HL-60/S4 treated with retinoic acid at 250 ng/mL for 4 days and 3 days (cell line): Measurements from ENCODE around the gene TMEM200C.

Source experiments
- in situ Hi-C: fragments of 300-500 bp; cut with MboI; formaldehyde crosslinking; loops from 2 replicates; pipeline ENCODE4 v1.7.0; 2022; ENCODE audit warnings: low sequenced_read_pairs

TMEM200C gene

GRCh38 chr18:5895299-5895875 lies at the start of gene TMEM200C:
Gene TMEM200C (minus strand): TSS chr18:5895522. CDS start chr18:5892063, 3,459 bp downstream.
- in situ Hi-C loops, result no loop called here

- in situ Hi-C loops, result no loop called here
Measured at GRCh38 chr18:5944448-5944847, 49.1 kb upstream of the TMEM200C start.

DNA sequence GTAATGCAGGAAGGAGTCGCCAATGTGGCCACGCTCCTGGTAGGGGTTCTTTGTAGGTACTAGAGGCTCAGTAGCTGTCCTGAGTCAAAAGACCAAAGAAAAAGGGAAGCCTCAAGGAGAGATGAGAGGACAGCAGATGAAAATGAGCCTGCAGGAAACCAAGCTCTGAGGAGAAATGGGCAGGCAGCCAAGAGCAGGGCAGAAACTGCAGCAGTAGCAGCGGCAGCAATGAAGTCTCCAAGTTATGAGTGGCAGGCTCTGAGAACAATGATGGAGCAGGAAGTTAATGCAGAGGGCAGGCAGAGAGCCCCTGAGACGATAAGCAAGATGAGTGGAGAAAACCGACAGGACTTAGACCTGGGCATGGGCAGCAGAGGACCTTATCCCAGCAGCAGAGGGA lies 48.2 kb upstream of the TMEM200C start:
- in situ Hi-C loops, result no loop called here

- in situ Hi-C loops, result no loop called here
Measured at GRCh38 chr18:5942591-5942990, 47.3 kb upstream of the TMEM200C start.

GRCh38 chr18:5941890-5942289 lies 46.6 kb upstream of the TMEM200C start:
- in situ Hi-C loops, result no loop called here

DNA sequence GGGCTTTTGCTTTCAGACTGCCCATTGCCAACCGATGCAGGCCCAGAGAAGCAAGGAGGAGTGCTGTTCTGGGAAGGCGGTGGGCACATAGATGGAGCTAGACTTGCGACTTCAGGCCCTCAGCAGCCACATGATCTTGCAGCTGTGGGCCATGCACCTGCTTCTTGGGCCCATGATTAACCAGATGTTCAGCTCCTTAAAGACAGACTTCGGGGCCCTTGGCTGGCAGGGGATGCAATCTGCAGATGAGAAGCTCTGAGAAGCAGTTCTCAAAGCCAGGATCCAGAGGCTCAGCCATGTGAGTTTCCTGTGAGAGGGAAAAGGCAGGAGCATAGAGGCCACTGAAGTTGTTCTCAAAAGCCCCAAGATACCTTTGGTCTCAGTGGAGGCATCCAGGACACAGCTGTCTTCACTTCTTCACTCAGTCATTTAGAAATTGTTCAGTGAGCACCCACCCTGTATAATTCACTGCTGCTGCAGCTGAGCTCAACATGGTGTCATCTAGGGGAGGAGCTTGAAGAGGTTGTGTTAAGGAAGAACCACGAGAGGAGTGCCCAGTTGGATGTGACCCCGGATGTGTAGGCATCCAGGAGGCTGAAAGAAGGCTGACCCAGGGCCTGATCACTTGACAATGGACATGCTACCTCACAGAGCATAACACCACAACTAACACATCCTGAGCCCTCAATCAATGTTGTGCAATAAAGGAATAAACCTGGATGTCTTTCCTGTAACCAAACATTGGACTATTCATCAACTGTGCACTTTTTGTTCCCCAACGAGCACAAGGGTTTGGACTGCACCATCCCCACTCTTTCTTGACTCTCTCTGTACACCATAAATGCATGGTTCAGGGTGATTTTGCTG lies 44.7 kb upstream of the TMEM200C start:
- in situ Hi-C loops, result no loop called here

DNA sequence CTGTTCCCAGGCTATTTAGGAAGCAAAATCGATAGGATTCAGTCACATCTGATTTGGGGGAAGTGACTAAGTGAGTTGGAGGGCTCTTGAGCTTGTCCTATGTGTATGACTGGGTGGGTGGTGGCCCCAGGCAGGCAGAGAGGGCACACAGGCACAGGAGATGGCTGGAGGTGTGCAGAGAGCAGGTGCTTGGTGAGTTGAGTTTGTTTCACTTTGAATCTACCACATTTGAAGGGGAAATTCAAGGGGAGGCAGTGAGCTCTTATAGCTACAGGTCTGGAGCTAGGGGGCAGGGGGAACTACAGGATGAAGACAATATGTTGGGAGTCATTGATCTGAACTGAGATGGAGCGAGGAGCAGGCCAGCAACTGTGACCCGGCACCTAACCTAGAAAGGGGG lies 42.5 kb upstream of the TMEM200C start:
- in situ Hi-C loops, result no loop called here

GRCh38 chr18:5937121-5937520 lies 41.8 kb upstream of the TMEM200C start:
- in situ Hi-C loops, result no loop called here

DNA sequence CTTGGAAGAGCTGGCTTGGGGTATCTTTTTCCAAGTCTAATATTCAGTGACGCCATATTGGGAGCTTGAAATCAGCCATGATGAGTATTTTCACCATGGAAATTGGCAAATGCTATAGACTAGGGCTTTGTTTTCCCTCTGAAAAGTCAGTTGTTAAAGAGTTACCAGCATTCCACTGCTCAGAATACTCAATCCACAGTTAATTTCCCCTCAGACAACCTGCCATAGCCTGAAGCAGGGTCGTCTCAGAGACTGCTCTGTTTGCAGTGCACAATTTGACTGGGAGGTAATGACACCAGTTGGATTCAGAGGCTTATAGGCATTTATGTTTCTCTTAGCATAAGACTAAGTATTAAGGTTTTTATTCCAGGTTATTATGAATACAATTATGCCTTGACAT lies 35.5 kb upstream of the TMEM200C start:
- in situ Hi-C loops, result no loop called here

DNA sequence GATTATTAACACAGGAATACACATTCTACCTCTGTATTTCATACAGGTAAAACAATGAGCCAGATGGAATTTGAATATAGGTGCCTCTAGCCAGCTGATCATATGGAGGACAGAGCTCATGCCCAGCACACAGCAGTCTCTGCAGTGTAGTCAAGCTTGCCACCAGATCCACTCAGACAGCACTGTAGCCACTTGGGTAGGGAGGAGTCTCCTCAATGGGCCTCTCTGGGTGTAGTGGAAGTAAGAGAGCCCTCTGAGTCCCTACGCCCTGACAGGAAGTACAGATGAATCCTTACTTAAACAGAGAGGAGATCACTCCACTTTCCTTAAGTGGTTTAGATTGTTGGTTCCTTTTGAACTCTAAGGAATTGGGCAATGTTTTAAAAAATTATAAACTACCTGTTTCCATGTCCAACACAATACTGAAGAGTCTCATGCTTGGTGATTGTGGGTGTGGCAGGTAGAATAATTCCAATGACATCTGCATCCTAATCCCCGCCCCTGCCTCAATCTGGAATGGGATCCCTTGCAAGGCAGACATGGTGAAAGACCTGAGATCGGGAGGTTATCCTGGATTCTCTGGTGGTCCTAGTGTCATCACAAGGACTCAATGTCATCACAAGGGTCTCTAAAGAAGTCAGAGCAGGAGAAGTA lies 23.0 kb upstream of the TMEM200C start:
- in situ Hi-C loops, result no loop called here

- in situ Hi-C loops, result no loop called here
Measured at GRCh38 chr18:5914951-5915350, 19.6 kb upstream of the TMEM200C start.

GRCh38 chr18:5914016-5914415 lies 18.7 kb upstream of the TMEM200C start:
- in situ Hi-C loops, result no loop called here

- in situ Hi-C loops, result no loop called here
Measured at GRCh38 chr18:5912566-5912965, 17.2 kb upstream of the TMEM200C start.

- in situ Hi-C loops, result no loop called here
Measured at GRCh38 chr18:5909125-5909524, 13.8 kb upstream of the TMEM200C start.

DNA sequence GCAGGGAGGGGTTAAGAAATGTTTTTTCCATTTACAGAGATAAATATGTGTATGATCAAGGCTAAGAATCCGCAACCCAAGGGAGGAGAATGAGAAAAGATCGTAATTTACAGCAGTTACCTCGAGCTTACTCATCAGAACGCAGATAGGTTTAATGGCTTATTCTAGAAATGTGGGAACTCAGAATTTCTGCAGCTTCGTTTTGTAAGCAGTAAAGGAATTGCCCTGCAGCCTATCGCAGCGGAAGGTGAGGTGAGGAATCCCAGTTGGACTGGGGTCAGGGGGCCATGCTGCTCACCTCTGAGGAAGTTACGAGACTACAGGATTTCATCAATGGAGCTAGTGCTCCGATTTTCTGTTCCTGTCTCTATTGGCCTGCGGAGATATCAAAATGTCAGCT lies 8.1 kb upstream of the TMEM200C start:
- in situ Hi-C loops, result no loop called here

DNA sequence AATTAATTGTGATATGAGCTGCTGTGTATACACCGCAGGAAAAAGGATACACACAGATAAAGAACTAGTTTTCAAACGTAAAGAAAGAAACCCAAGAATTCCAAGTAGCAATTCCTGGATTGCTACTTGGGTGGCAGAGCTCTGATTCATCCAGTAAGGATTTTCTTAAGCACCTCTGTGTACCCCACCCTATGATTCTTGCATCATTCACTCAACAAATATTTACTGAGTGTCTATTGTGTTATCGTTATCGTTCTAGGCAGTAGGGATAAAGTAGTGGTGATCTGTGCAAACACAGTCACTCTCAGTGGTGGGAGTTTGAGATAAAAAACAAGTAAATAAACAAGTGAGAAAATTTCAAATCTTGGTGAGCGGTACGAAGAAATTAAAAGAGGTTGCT lies 4.9 kb upstream of the TMEM200C start:
- in situ Hi-C loops, result no loop called here

GRCh38 chr18:5899835-5900234 lies 4.5 kb upstream of the TMEM200C start:
- in situ Hi-C loops, result no loop called here

DNA sequence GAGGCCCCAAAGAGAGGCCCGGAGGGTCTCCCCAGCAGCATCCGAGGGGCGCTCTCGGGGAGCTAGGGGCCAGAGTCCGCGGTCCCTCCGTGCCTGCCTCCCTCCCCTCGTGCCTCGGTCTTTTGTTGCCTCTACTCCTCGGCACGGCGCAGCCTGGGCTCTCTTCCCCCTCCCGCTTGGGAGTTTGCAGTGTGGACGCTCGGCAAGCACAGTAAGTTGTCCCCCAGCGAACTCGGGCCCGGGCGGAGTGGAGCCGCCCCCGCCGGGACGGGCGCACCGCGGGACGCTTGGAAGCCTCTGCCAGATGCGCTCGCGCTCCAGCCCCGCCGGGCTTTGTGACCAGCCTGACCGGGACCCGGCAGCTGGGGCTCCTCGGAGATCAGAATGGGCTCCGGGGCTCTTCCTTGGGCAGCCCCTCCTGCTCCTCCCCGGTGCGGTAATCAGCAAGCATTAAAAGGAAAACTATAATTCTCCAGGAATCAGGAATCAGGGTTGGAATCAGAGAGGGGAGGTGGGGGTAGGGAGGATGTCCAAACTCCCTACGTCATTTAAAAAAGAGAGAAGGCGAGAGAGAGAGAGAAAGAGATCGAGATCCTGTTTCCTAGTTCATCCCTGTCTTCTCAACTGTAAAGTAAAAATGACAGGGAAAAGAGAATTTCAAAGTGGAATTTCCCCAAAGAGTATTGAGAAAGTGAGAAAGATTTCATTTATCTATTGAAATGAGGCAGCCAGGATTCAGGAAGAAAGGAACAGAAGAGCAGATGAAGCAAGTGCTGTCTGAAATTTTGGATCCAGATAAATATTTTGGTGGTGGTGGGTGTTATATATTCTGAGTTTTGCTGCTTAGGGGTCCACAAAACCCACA lies 786 bp upstream of the TMEM200C start:
- in situ Hi-C loops, result no loop called here

GRCh38 chr18:5894611-5895298 lies 567 bp downstream of the TMEM200C start:
- in situ Hi-C loops, result no loop called here

DNA sequence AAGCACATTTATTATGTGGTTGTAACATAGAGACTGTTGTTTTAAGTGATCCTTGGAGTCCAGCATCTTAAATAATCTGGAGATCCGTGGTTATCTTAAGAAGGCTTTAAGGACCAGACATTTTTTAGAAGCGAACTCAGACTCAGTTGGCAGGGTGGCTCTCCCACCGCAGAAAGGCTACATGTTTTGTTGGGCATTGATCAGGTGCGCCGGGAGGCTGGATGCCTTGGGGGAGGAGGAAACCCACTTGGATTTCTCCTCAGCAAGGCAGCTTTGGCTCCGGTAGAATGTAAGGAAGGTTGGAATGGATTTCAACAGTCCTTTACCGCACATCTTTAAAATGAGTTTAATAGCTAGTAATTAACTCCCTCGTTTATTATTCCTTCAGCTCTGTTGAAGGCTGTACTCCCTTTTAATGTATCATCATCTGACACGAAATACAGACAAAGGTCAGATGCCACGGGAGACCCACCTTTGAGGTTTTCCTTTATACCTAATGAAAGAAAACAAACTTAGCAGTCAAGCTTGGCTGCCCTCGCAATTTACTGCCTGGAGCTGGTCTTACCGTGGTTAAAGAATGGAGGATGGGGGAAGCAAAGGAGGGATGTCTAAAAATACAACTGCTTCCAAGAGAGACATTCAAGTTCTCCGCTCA lies 1.2 kb downstream of the TMEM200C start:
- in situ Hi-C loops, result no loop called here
